NCI-H1417 treated with DMSO at 0.1 percent for 48 hours (cell line): ENCODE measurements around the gene CER1.
"Not testable (repeated sequence)": the region's sequence is repeated elsewhere in the genome, so short reads cannot be mapped to it uniquely, and the experiment has no call there.

Experiments used
- DNase-seq: peaks from one replicate; lab custom pipeline; 2025; lab: John Stamatoyannopoulos, UW

The CER1 gene

DNA sequence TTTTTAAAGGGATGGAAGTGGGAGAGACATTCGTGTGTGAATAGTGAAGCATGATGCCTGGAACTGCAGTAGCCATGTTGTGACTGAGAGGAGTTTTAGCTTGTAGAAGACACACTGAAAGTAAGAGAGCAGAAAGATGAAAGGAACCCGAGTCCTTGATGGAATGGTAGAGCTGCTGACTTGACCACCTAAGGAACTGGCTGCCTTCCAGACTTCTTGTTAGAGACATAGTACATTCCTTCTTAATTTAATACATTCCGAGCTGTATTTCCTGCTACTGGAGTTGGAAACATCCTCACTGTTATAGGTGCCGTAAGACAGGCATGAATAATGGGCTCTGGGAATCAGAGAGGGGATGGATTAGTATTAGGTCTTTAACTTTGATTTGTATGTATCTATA lies 7.4 kb downstream of the CER1 start:
- DNase-seq: no peak

DNA sequence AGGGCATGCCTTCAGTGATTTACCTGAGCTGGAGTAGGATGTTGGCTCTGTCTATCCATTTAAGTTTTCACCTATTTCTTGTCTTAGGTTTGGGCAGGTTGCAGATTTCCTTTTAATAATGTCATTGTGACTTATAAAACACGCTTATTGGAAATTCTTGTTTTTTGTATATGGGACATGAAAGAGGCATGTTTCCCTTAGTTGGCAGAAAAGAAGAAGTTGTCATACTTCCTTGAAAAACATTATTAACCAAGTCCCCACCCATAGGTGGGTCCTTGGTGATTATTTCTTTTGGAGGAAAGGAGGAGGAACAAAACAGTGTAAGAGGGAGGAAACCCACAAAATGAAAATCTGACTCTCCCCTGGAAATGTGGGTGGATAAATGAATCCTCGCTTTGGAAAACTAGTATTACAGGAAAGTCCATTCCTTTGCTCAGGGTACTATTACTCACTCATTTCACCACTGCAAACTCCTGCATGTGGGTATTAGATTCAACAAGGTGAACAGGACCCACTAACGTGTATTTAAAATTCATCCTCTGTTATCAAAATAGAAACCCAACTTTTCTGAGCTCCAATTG lies 9.3 kb downstream of the CER1 start:
- no peak for DNase-seq

DNA sequence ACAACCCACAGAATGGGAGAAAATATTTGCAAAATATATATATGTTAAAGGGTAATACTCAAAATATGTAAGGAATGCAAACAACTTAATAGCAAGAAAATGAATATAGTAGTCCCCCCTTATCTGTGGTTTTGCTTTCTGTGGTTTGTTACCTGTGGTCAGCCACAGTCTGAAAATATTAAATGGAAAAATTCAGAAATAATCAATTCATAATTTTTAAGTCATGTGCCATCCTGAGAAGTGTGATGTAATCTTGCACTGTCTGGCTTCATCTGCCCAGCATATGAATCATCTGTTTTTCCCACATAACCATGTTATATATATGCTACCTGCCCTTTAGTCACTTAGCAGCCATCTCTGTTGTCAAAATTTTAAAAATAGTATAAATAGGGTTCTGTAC lies 11.7 kb downstream of the CER1 start:
- DNase-seq: no peak

DNA sequence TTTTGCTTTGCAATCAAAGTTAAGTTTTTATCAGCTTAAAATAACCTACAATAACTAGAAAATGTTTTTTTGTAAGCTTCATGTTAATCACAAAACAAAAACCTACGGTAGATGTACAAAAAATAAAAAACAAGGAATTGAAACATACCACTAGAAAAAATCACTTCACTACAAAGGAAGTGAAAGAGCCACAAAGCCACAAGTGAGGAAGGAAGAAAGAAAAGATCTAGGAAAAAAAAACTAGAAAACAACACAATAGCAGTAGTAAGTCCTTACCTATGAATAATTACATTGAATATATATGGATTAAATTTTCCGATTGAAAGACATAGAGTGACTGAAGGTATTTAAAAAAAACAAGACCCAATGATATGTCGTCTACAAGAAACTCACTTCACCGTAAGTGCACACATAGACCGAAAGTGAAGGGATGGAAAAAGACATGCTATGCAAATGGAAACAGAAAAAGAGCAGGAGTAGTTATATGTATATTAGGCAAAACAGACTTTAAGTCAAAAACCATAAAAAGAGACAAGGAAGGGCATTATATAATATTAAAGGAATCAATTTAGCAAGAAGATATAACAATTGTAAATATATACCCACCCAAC lies 15.9 kb downstream of the CER1 start:
- DNase-seq: no peak

DNA sequence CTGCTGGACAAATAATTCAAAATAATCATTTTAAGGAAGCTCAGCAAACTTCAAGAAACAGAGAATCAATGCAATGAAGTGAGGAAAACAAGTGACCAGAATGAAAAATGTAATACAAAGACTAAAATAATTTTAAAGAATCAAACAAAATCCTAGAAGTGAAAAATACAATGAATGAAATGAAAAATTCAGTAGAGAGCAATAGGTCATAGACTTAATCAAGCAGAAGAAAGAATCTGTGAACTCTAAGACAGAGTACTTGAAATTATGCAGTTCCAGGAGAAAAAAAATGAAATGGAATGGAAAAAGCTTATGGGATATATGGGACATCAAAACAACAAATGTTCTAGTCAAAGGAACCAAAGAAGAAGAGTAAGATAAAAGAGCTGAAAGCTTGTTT lies 17.5 kb downstream of the CER1 start:
- no peak for DNase-seq

DNA sequence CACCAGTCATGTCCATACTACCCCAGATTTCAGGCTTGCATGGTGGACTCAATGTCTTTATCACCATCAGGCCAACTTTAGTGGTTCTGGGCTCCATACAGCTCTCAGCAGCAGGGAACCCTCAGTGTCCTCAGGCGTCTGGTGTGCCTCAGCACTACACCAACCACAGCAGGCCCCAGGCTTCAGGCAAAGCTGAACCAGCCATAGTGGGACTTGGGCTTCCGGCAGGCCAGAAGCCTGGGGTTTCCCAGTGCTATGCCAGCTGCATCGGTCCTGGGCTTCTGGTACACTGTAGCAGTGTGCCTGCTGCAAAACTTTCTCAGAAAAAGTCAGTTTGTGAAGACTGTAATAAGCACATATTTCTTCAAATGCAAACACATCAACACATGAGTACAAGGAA lies 18.3 kb downstream of the CER1 start:
- no peak for DNase-seq

DNA sequence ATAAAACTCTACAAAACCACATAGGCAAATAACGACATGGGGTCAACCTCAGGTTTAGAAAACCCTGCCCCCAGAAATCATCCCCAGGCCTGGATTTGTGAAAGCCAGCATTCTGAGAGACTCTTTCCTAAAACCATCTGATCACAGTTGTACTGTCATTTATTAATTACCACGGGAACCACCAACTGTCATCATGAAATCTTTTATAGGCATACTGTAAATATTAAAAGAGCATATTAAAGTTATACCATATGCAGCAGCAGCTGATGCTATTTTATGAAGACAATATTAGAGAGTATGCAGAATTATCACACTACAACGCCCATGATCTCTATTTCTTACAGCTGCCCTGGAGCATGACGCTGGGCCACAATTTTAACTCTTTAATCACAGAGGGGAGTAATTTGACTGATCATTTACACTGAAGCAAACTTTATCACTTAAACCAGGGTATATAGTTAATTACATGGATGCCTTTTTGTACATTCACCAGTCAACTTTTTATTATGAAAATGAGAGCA lies 20.3 kb downstream of the CER1 start:
- no peak for DNase-seq

DNA sequence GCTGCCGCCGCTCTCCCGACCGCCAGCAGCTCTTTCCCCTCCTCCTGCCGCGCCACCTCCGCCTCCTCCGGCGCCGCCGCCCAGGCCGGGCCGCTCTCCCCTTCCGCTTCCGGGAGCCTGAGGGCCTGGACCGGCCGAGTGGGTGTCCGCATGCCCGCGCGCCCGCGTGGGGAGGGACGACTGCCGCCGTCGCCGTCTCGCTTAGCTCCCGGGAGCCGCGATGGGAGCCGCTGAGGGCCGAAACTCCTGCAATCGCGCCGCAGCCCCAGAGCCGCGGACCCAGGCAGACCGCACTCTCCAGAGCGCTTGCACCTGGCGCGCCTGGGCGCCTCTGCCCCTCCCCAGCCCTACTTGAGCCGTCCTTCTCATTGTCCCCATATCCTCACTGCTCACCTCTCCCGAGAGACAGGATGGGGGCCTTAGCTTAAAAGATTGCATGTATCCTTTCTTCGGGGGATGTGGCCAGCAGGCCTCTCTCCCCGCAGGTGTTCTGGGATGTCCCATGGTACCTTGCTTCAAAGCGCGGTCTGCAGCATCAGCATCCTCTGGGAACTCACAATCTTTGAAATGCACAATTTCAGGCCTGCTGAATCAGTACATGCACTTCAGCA lies 29.2 kb downstream of the CER1 start, which contains the start of gene ZDHHC21:
Gene ZDHHC21 (minus strand): TSS at position 182 of the 611 bp plus-strand sequence. CDS start 19,092 bp downstream, outside the sequence.
- no peak for DNase-seq

DNA sequence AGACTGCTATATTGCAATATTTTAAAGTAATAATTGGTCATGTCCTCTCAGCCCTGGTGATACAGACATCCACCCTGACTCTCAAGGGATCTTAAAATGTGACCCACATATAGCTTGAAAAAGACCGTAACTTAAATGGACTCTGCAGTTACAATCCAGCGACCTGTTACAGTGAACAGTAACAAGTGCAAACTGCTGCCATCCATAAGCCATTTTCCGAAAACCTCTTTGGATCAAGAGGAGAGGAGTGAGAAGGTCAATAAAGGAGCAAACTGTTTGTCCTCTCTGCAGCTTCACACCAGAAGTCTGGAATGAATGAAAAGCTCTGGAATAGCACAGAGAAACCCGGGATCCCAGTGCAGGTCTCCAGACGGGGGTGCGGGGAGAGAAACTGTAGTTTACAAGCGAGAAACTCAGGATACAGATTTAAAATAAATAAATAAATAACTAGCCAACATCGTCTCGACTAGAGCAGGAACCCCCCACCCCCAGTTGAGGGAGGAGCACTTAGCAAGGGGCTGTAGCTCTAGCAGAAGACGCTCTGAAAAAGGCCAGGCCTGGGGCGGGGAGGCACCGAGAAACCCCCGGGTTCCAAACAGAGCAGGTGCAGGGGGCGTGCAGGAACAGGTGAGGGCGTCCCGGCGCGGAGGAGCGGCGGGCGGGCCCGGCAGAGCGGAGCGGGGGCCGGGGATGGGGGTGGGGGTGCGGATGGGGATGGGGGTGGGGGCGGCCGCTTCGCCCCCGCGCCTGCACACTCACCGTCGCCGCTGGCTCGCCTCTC lies 29.9 kb downstream of the CER1 start:
- DNase-seq: no peak

DNA sequence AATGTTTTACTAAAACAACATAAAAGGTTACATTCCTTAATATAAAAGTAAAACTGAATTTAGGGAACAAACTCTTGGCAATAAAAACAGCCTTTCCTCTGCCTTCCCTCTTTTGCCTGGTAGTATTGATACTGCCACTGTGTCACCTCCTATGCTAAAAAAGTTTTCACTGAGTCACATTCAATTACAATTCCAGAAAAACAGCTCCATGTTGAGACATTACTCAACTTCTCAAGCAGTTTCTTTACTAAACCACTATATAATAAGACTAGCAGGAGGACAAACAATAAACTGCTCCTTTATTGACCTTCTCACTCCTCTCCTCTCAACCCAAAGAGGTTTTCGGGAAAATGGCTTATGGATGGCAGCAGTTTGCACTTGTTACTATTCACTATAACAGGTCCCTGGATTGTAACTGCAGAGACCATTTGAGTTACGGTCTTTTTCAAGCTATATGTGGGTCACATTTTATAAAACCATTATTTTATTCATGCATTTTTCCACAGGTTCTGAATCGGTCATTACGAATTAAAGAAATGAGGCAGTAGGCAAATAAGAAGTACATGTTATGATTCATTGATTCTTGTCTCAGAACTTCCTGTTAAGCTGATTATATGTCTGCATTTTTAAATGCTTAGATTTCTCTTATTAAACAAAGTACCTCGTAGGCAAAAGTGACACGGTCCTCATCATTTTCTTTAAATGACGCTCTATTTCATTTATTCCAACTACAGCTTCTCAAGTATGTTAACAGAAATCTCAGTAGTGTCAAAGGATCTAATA lies 31.4 kb downstream of the CER1 start:
- DNase-seq: no peak

DNA sequence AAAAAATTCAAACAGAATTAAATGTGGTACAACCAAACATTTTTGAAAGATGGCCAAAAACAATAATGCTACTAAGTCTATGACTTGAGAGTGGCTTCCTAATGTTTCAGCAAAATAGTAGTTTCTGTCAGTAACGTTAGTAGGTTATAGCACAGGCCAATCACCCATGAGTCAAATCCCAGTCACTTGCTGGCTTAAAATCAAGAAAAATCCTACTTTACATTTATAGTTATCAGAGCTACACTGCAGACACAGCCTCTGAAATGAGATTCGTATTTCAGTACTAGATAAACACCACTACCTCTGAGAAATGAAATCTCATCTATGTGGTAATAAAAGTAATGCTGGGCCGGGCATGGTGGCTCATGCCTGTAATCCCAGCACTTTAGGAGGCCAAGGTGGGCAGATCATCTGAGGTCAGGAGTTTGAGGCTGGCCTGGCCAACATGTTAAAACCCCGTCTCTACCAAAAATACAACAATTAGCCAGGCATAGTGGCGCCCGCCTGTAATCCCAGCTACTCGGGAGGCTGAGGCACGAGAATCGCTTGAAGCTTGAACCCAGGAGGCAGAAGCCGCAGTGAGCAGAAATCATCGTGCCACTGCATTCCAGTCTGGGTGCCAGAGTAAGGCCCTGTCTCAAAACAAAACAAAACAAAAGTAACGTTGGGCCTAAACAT lies 35.4 kb downstream of the CER1 start:
- no peak for DNase-seq

DNA sequence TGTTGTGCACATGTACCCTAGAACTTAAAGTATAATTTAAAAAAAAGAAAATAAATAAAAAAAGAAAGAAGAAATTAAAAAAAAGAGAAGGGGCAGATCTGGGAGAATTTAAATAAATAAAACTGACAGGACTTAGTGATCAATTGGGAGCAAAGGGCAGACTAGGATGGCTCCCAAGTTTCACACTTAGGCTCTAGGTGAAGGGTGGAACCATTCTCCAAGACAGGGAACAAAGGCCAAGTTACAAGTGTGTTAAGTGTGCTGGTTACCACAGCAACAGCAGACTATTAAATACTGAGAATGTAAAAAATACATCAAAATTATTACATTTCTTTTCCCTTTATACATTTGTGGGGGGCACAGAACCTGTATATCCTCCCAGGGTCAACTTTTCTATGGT lies 36.4 kb downstream of the CER1 start:
- DNase-seq: no peak

DNA sequence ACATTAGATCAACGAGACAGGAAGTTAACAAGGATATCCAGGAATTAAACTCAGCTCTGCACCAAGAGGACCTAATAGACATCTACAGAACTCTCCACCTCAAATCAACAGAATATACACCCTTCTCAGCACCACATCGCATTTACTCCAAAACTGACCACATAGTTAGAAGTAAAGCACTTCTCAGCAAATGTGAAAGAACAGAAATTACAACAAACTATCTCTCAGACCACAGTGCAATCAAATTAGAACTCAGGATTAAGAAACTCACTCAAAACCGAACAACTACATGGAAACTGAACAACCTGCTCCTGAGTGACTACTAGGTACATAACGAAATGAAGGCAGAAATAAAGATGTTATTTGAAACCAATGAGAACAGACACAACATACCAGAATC lies 39.9 kb downstream of the CER1 start:
- not testable (repeated sequence) for DNase-seq

DNA sequence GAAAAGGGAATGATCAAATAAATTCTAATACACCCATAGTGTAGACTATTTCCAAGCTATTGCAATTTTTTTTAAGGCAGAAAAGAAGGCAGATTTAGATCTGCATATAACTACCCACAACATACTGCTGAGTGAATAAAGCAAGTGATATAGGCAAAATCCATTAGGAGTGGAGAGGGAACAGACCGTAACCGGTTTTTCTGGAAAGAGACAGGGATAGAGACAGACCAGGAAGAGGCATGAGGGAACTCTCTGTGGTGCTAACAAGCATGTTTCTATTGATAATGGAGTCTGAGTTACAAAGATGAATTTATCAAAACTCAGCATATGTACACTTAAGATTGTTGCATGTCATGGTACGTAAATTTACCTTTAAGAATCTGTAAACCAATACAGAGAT lies 43.8 kb downstream of the CER1 start:
- DNase-seq: no peak

DNA sequence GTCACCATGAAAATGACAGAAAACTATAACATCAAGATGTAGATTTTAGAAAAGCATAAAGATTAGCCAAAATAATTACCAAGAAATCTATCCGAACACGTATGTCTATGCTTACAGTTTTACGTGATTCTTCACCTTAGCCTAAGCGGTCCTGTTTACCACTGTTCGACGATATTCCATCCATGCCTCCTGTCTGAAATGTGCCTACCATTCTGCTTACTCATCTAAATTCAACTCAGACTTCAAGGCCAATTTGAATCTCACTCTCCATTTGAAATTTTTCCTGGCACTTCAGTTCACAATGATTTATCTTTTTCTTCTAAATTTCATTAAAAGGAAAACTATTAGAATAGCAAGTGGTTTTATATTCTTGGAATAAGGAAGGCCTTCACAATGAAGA lies 44.7 kb downstream of the CER1 start:
- no peak for DNase-seq

DNA sequence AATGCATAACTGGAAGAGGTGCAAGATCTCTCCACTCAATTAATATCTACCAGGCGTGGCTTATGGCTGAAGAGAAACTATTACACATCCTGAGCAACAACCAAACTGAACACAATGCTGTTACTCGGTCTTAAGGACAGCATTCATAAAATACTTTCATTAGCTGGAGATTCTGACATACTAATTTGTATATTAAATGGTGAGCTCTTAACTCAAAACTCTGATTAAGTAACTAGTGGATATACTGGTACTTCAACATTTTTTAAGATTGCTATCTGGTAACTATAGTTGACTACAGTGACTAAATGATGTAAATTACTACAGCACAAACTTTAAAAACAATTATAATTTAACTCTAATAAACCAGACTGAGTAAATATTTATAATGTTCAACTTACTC lies 45.1 kb downstream of the CER1 start:
- DNase-seq: no peak

DNA sequence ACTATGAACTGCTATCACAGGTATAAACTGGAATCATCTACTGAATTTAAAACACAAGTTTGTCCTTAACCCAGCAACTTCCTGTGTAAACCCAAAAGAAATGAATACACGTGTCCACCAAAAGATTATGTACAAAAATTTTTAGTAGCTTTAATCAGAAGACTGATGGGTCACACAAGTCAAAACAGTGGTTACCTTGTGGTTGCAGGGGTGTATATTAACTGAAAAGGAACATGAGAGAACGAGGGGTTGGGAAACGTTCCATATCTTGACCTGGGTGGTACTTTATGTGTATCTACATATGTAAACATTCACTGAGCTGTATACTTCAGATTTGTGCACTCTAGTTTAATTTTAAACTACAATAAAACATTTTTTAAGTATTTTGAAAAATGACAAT lies 47.9 kb downstream of the CER1 start:
- no peak for DNase-seq

DNA sequence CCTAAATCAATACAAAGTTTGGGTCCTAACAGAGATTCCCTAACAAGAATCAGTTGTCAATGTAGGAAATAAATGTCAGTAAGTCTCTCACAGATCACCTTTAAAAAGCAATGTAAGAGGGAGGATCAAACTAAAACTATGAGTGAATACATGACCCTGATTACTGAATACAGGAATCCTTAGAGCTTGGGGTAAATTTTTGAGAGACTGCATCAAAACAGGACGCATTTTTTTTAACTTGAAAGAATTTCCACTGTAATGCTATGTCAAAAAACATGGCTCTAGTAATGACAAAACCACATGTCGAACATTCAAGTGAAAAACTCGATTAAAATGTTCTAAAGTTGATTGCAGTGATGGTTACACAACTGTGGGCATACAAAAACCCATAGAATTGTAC lies 51.2 kb downstream of the CER1 start:
- DNase-seq: no peak

DNA sequence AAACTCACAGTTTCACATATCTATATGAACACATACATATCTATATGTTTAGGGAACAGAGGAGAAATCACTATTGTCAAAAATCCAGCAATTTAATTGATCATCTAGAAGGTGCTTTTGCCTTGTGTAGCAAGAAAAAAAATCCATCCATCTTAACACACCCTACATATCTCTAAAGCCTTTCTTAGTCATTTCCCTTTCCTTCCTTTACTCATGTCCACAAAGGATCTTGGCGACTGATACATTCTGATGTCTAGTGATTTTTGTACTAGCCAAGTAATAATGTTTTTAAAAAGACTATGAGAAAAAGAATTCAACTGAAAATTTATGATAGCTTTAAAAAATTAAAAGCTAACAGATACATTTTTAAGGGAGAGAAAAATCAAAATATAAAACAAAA lies 51.8 kb downstream of the CER1 start:
- no peak for DNase-seq
